Measurements from ENCODE around the gene SLC25A39.
A peak's percentile ranks its signal among the peaks of the same experiment; 100 is the strongest.
"Not testable (repeated sequence)": the region's sequence is repeated elsewhere in the genome, so short reads cannot be mapped to it uniquely, and the experiment has no call there.

The SLC25A39 gene

GRCh38 chr17:44333371-44333770 lies 8.7 kb upstream of the SLC25A39 start:
- no peak for DNase-seq

GRCh38 chr17:44331249-44331760 lies 6.7 kb upstream of the SLC25A39 start:
- DNase-seq: peak; percentile 92

GRCh38 chr17:44330263-44330662 lies 5.6 kb upstream of the SLC25A39 start:
- DNase-seq: not testable (repeated sequence)

GRCh38 chr17:44329516-44329915 lies 4.9 kb upstream of the SLC25A39 start:
- not testable (repeated sequence) for DNase-seq

- no peak for DNase-seq
Observed at GRCh38 chr17:44327715-44328449, 3.3 kb upstream of the SLC25A39 start.

GRCh38 chr17:44326861-44327444 lies 2.3 kb upstream of the SLC25A39 start:
- peak; percentile 99 for DNase-seq

- no peak for DNase-seq
Observed at GRCh38 chr17:44324092-44324570, 492 bp downstream of the SLC25A39 start.

GRCh38 chr17:44323359-44324091 lies 1.1 kb downstream of the SLC25A39 start:
- no peak for DNase-seq

GRCh38 chr17:44322236-44322895 lies 2.3 kb downstream of the SLC25A39 start:
- no peak for DNase-seq

GRCh38 chr17:44321246-44322120 lies 3.1 kb downstream of the SLC25A39 start:
- no peak for DNase-seq

GRCh38 chr17:44320066-44320465 lies 4.6 kb downstream of the SLC25A39 start:
- DNase-seq: no peak

- DNase-seq: no peak
Observed at GRCh38 chr17:44318077-44318892, 6.3 kb downstream of the SLC25A39 start.

GRCh38 chr17:44317545-44317944 lies 7.1 kb downstream of the SLC25A39 start:
- DNase-seq: no peak

GRCh38 chr17:44315760-44316731 lies 8.6 kb downstream of the SLC25A39 start:
- DNase-seq: no peak

- DNase-seq: peak; percentile 42
Observed at GRCh38 chr17:44314869-44315661, 9.6 kb downstream of the SLC25A39 start.

GRCh38 chr17:44314524-44314868 lies 10.1 kb downstream of the SLC25A39 start:
- DNase-seq: no peak

GRCh38 chr17:44314031-44314430 lies 10.6 kb downstream of the SLC25A39 start:
- DNase-seq: no peak

GRCh38 chr17:44312396-44313104 lies 12.1 kb downstream of the SLC25A39 start:
- no peak for DNase-seq

Data from hematopoietic multipotent progenitor cell treated with erythropoietin and hydrocortisone succinate and interleukin-3 and kit ligand, for 4 days (in vitro differentiated cells).